HuH-7.5 (cell line): ENCODE data around the gene ATP1B1.
"Not testable (repeated sequence)": the region's sequence is repeated elsewhere in the genome, so short reads cannot be mapped to it uniquely, and the experiment has no call there.

Source experiments
- DNase-seq: peaks from one replicate; pipeline ENCODE4 v3.0.0; 2011; ENCODE audit warnings: low spot score

ATP1B1 gene

DNA sequence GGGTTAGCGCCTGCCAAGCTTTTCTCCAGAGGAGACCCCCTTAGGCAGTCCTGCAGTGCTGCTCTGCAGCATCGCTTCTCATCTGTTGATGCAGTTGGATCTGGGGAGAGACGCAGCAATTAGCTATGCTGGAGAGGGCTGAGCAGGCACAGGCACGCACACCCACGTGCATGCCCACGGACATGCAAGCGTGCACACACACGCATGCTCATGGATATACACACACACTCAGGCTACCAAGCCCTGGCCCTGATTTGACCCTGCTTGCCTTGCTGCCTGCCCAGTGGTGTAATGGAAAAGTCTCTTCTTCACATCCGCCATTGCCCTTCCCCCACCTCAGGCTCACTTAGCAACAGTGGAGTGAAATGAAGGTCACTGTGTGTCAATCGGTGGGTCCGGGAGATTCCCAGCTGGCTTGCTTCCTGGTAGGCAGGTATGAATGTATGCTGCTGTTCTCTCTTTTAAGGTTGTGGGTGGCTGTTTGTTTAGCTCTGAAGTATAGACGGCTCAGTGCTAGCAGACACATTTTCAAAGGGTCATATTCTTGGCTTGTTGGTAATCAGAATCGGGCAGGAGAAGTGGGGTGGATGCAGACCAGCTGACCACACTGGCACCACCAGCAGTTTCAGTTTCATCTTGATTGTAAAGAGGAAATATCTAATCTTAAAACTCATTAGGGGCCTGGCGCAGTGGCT is 9.5 kb downstream of the ATP1B1 start:
- DNase-seq = peak; percentile 38

DNA sequence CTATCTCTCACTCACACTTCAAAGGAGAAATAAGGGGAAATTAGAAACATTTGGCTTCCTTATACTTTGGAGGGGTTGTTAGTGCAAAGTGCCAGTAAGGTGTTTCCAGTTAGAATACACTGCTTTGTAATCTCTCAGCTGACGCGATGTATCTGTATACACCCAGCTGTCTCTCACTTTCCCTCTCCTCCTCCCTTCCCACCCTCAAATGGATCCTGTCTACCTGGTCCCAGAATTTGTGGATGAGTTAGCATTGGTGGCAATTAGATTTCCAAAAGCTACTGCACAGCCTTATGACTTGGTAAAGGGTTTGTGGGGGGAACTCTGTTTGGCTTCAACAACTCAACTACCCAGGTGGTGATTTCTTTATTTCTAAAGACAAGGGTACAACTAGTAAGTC is 10.5 kb downstream of the ATP1B1 start:
- DNase-seq = no peak

DNA sequence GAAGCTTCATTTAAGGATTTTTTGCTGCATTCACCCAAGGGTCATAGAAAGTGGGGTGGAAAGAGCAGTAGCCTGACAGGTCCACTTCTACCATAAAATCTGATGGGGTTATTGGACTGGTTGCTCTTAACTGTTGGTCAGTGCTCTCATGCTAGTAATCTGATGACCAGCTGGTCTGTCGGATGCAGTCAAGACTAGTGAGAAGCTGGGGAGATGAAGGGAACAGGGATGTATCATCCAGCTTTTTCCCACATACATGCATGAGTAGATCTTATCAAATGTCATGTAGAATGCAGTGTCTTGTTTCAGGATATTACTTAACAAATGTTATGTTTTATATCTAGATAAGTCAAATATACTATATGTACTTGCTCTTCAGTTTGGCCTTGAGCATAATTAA is 11.1 kb downstream of the ATP1B1 start:
- DNase-seq = no peak

DNA sequence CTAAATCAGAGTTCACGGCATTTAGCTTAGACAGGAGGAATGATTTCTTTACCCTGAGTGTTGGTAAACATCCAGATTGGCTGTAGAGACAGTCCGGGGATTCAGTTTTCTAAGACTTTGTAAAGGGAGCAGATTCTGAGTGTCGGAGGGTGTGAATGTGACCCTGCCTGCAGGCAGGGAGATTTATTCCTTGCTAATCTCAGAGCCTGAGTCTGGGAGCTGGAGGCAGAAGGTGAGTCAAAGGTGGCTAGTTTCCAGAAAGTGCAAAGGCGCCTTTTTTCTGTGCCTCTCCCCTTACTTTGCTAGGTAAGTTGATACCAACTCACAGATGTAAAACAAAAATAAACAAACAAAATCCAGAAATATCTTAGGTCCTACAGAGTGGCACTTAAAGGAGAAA is 11.7 kb downstream of the ATP1B1 start:
- DNase-seq = no peak

DNA sequence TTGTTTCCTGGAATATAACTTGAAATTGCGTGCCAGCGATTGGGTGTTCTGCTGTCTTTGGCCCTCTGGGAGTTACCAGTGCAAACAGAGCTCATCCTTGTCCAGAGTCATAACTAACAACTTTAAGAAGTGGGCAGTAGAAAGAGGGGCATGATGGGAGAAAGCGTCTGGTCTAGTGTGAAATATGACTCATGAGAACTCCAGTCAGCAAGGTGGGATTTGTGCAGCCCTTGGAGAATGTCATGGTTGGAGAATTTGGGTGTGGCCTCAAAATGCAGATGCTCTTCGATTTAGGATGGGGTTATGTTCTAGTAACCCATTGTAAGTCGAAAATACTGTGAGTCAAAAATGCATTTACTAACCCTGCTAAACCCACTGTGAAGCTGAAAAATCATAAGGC is 12.9 kb downstream of the ATP1B1 start:
- DNase-seq = no peak

DNA sequence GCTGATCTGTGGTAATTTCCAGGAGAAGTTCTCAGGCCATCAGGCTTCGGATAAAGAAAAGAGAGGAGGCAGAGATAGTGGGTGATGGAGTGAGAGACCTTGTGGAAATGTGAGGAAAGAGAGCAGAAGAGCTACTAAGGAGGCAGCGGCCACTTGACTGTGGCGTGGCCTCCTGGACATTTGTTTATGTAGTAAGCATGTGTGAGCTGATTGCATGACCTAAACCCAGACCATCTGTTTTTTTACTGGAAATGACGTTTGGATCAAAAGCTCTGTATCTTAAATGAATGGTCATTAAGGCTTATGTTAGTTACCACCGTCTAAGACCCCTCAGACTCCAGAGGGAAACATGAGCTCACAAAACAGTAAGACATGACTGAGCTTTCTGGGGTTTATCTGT is 13.6 kb downstream of the ATP1B1 start:
- DNase-seq = no peak

DNA sequence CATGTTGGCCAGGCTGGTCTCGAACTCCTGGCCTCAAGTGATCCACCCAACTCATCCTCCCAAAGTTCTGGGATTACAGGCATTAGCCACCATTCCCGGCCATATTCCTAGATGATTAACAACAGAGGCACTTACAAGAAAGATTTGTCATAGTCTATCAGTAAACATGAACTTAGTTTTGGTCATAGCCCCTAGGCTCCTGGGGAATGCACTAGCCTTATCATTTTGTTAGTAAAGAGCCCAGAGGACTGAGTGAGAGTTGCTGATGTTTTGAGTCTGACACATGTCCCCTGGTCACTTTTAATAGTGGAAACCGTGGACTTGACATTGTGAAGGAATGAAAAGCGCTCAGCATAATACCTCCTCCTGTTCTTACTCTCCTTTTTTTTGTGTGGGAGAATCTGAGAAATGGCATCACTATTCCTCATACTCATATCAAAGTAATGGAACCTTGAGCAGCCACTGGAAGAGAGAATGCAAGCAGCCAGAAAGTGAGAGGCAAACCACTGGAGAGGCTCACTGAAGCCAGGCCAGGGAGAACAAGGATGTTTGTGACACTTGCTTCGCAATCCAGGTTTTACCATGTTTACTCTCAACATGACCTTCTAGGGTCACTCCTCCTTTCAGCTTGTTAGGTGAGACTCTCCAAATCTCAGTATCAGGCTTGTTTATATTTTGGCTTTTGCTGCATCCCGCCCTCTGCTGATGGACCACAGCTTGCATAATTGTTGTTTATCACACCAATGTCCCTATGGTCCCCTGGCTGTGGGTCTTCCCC is 14.8 kb downstream of the ATP1B1 start:
- no peak for DNase-seq

DNA sequence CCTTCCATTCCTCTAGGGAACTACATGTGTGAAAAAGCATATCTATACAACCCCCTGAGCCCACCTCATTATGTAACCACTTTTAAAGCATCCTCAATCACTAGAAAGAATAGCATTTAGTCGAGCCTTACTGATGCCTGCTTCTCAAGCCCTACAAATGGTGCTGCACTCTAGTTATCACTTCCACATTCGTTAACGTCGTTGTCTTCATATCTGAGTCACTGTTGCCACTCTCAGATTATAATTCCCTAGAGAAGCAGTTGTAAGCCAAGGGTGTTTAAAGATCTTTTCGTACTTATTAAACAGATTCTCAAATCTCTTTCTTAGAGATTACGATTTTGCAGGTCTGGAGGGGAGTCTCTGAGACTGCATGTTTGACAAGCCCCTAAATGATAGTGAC is 16.5 kb downstream of the ATP1B1 start:
- DNase-seq = no peak

DNA sequence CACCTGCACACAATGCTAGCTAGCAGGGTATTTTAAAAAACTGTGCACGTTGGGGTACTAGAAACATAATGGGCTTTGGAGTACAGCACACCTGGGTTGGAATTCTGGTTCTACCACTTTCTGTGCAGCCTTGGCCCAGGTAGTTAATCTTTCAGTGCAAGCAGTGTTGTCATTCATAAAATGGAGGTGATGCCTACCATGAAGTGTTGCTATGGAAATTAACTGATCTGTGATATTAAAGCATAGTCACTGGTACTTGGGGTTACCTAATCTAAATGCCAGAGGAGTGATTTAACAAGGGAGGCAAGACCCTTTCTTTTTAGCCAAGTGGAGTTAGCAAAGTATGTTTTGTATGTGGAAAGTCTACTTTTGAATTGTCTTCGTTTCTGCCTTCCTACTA is 18.0 kb downstream of the ATP1B1 start:
- DNase-seq = no peak

DNA sequence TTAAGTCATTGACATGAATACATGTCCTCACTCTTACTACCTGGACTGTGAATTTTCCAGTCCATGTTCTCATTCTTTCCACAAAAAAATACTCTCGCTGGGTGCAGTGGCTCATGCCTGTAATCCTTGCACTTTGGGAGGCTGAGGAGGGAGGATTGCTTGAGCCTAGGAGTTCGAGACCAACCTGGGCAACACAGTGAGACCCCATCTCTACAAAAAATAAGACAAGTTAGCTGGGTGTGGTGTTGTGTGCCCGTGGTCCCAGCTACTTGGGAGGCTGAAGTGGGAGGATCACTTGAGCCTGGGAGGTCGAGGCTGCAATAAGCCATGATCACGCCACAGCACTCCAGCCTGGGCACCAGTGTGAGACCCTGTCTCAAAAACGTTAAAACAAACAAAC is 19.1 kb downstream of the ATP1B1 start:
- not testable (repeated sequence) for DNase-seq

DNA sequence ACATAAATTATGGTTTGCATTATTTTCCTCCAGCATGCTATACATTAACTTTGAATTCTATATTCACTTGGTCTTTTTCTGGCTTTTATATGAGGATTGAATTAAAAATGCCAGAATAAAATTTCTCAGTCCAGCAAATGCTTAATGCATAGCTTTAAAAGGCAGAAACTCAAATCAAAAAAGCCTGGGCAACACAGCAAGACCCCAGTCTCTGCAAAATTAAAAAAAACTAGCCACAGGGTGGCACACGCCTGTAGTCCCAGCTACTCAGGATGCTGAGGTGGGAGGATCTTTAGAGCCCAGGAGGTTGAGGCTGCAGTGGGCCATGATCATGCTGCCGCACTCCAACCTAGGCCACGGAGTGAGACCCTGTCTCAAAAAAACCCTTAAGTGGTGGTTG is 19.8 kb downstream of the ATP1B1 start:
- no peak for DNase-seq

DNA sequence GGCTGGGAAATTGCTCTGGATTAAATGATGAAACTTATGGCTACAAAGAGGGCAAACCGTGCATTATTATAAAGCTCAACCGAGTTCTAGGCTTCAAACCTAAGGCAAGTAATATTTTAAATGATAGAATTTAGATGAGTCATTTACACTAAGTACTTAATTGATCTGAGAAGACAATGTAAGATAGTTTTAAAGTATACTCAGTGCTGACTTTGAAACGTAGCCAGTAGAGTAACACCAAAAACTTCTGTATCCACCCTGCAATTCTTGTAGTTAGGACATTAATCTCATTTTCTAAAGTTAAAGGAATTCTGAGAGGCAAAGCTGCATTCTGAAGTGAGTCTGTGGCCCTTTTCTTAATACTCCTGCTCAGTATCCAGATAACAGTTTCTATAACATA is 20.8 kb downstream of the ATP1B1 start:
- DNase-seq = no peak

DNA sequence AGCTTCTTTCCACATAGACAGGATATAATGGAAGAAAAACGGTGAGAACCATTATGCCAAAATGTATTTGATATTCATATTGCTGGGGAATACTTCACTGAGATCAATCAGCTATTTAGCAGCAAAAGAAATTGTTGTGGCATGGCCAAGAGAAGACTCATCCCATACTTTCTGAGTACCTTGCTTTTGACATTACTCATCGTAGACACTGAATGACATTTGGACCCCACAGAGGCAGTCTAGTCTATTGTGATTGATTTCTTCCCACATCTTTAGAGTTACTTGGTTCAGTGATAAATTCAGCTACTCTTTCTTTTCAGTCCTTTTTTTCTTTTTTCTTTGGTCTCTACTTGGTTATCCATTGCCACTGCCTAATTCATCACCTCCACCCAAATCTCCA is 22.1 kb downstream of the ATP1B1 start:
- no peak for DNase-seq

DNA sequence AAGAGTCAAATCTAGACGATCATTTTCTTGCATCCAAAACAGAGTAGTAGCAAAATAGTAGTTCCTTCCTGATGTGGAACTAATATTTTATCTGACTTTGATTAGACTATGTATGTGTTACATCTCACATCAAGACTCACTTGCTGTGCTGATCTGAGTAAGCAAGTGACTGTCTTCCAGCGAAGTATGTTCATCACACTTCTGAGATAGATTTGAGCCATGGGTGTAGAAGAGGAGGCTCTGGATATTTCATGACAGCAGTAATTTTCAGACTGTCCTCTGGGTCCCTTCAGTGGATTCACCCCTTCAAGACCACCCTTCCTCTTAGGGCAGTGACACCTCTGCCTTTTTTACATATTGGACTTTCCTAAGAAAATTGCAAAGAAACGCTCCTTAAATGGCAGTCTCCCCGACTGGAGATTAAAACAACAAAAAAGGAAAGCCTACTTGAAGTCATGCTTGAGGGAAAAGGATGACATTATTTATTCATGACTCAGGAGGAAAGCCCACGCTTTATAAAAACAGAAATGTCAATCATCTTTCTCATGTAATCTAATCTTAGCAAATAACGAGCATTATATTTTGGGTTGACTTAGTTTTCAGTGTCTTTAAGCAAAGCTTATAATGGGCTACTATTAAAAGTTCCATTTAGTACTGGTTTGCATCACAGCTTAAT is 22.8 kb downstream of the ATP1B1 start:
- DNase-seq = no peak

DNA sequence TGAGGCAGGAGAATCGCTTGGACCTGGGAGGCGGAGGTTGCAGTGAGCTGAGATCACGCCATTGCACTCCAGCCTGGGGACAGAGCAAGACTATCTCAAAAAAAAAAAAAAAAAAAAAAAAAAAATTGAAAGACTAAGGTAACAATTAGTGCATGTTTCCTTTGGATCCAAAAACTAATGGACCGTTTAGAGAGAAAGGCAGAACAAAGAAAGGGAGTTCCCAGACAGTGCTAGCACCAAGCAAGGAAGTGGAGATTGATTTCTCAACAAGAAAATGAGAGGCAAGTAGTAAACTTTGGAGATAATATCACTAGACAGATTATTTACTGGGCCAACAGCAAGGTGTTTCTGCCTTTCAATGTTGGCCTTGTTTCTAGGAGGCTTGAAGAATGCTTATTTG is 24.2 kb downstream of the ATP1B1 start:
- DNase-seq = no peak

DNA sequence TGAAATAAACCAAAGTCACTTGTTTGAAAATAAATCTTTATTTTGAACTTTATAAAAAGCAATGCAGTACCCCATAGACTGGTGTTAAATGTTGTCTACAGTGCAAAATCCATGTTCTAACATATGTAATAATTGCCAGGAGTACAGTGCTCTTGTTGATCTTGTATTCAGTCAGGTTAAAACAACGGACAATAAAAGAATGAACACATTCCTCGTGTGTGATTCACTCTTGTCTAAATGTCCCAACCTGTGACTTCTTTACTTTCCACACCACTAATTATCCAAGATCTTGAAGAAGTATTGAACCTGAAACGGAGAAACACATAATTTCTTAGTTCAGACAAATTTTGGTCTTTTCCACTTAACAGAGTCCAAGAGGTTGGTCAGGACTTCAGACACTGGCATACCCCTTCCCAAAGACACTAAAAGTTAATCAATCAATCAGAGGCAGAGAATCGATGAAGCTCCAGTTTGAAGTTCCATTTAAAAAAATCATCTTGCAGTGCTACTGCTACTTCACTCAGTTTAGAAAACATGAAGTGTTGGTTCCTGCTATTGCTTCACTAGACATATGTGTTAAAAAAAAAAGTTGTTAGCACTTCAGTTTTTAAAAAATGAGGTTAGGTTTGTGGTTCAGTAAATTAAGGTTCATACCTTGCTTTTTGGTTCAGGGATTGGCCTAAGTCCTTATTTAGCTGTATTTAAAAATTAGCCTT is 26.2 kb downstream of the ATP1B1 start:
- DNase-seq = no peak

DNA sequence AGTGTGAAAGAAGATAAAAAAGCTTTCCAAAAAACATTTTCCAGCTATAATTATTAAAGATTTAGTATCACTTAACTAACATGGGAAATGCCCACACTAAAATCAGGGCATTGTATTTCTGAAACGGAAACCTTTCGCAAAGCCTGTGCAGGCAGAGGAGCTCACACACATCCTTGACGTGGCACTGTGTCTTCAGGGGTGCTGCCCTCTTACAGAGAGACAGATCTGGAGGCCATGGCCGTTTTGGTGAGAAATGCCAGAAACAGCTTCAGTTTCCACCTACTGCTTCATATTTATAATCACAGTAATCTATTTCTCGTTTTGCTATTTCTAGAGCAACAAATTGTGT is 26.7 kb downstream of the ATP1B1 start:
- DNase-seq = no peak

DNA sequence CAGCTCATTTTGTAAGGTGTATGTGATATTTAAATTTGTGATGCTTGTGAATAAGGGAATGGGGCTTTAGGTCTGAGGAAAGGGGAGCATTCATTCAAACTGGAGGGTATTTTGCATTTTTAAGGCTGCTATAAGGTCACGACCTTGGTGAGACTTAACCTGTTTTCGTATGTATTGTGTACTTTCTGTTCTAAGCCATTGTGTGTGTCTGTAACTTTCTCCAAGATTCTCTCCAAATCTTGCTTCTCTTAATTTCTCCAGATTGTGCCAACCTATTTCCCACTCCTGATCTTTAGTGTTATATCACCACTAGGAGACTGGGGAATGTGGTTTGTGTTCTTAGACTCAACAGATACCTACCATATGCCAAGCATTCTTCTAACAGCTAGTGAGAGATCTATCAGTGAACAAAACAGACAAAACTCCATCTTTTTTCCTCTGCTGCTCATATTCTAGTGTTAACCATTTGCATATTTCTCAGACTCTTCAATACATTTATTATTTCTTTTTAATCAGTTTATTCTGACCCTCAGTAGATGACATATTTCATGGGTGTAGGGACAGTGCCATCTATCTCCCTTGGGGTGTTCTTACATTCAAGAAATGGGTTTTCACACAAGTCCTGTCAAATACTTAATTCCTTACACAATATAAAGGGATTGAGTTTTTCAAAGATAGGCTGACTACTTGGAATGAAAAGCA is 27.5 kb downstream of the ATP1B1 start:
- no peak for DNase-seq

DNA sequence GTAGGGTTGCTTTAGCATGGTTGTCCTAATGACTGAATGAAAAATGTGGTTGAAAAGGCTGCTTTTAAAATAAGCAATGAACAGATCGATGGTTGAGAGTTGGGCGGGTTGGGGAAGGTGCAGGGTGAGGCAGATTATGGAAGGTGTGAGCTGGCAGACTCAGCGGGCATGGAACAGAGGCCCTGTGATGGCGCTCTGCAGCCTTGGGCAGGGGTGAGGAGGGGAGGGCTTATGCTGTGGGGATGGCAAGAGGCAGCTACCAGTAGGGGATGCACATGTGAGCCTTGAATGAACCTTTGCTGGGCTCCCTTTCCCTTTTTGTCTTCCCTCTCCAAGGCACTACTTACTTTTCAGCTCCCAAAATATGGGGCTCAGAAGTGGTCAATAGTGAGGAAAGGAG is 30.9 kb downstream of the ATP1B1 start:
- no peak for DNase-seq

DNA sequence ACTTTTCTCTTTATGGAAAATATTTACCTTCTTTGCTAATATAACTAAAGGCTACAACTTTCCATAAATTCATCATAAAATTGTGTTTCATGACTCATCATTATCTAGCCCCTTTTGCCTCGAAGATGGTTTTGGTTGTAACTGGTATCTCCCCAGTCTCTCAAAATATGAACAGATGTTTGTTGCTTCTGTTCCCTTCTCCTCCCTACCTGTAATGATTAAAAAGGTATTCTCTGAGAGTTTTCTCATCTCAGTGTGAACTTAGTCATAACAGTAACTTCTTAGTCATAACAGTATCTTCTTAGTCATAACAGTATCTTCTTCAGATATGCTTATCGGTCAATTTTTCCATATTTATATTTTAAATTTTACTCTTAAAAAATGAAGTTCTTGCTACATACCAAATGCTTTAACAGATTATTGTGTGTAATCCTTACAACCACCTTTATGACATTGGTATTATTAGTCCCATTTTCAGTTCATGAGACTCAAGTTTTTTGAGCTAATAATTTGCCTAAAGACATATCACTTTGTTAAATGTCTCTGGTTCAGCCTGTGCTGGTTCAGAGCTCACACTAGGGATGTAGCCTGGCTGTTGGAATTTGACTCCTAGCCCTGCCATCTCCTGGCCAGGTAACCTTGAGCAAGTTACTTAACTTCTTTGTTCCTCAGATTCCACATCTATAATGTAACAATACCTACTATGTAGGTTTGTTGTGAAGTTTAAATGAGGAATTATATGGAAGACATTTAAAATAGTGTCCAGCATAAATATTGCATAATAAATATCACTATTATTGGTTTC is 32.6 kb downstream of the ATP1B1 start:
- DNase-seq = no peak

DNA sequence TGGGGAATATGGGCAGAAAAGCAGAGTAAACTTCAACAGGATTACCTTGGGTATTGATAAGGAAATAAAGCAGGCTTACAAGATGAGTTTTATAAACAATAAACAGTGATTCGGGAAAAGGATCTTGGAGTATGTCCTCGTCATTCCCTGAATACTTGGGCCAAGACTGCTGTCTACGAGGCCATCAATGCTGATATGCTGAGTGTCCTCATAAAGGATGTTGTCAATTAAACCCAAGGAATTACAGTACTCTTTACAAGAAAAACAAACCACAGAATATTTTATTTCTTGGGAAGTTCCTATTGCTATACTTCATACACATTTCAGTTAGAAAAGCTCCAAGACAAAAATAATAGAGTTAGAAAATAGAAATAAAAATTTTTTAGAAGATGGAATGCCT is 34.9 kb downstream of the ATP1B1 start:
- DNase-seq = no peak
